8988T (cell line): ENCODE data around the gene SORCS3.

Source experiments
- DNase-seq: peaks from one replicate; pipeline ENCODE4 v3.0.0; 2011

Gene SORCS3

GRCh38 chr10:105197598-105198364 is 556.7 kb downstream of the SORCS3 start:
- DNase-seq = no peak

- no peak for DNase-seq
Observed at GRCh38 chr10:105206616-105207015, 565.5 kb downstream of the SORCS3 start.

- DNase-seq = no peak
Observed at GRCh38 chr10:105207476-105207995, 566.4 kb downstream of the SORCS3 start.

GRCh38 chr10:105210546-105210945 is 569.5 kb downstream of the SORCS3 start:
- no peak for DNase-seq

GRCh38 chr10:105237685-105238084 is 596.6 kb downstream of the SORCS3 start:
- DNase-seq = no peak

GRCh38 chr10:105239311-105240219 is 598.5 kb downstream of the SORCS3 start:
- no peak for DNase-seq

- DNase-seq = no peak
Observed at GRCh38 chr10:105241254-105241653, 600.2 kb downstream of the SORCS3 start.

- no peak for DNase-seq
Observed at GRCh38 chr10:105243381-105243780, 602.3 kb downstream of the SORCS3 start.

GRCh38 chr10:105243825-105244224 is 602.7 kb downstream of the SORCS3 start:
- DNase-seq = no peak

- DNase-seq = no peak
Observed at GRCh38 chr10:105247831-105248499, 606.9 kb downstream of the SORCS3 start.

- no peak for DNase-seq
Observed at GRCh38 chr10:105252911-105253310, 611.8 kb downstream of the SORCS3 start.

- DNase-seq = no peak
Observed at GRCh38 chr10:105253515-105254212, 612.6 kb downstream of the SORCS3 start.

GRCh38 chr10:105258036-105258673 is 617.1 kb downstream of the SORCS3 start:
- no peak for DNase-seq

- no peak for DNase-seq
Observed at GRCh38 chr10:105258674-105259065, 617.6 kb downstream of the SORCS3 start.

GRCh38 chr10:105259201-105259600 is 618.1 kb downstream of the SORCS3 start:
- DNase-seq = no peak

- DNase-seq = no peak
Observed at GRCh38 chr10:105262666-105263065, 621.6 kb downstream of the SORCS3 start.

- DNase-seq = no peak
Observed at GRCh38 chr10:105266966-105267539, 626.0 kb downstream of the SORCS3 start.

GRCh38 chr10:105268961-105269360 is 627.9 kb downstream of the SORCS3 start:
- DNase-seq = no peak

GRCh38 chr10:105269689-105270088 is 628.6 kb downstream of the SORCS3 start:
- DNase-seq = no peak

GRCh38 chr10:105274556-105275070 is 633.5 kb downstream of the SORCS3 start:
- no peak for DNase-seq

- DNase-seq = no peak
Observed at GRCh38 chr10:105278439-105278838, 637.3 kb downstream of the SORCS3 start.
